Astrocyte of the cerebellum (primary cell): ENCODE data around the gene ZC3H6.
"Not testable (repeated sequence)": the region's sequence is repeated elsewhere in the genome, so short reads cannot be mapped to it uniquely, and the experiment has no call there.

Experiments
- DNase-seq: peaks from one replicate; pipeline ENCODE4 v3.0.0-alpha.2; 2011; ENCODE audit warnings: low read depth
- H3K4me3 ChIP-seq: 2 replicates; pipeline ENCODE4 v1.5.1; 2011; ENCODE audit warnings: mild to moderate bottlenecking, low read depth, low read length, moderate library complexity
- in situ Hi-C: cut with HindIII; loops from 2 replicates; pipeline ENCODE4 v1.10.0; 2017; ENCODE audit warnings: low sequenced_read_pairs
- TF ChIP-seq, protein P1 (sequence below): IDR thresholded peaks from 2 replicates; pipeline ENCODE4 v1.5.1; 2012; ENCODE audit warnings: low read length, low read depth, moderate library complexity, mild to moderate bottlenecking; ENCODE audit errors: missing control alignments

The ZC3H6 gene

DNA sequence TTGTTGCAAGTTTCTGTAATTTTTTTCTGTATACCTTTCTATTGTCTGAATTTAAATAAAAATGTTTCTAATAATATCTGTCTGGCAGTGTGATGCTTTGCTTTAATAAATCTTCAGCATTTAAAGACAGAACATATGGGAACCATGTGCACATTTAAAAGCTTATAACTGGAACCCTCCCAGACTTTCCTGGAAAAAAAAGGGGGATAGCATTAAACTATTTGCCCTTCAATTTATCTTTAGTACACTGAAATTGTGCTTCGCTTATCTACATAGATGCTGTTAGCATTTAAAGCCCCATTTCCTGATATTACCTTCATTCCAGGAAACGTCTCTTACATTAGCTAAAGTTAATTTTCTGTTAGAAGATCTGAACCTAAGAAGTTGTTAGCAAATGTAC lies 64.6 kb downstream of the ZC3H6 start:
- no peak for DNase-seq
- in situ Hi-C loops: no loop called here
- TF ChIP-seq, protein P1, sequence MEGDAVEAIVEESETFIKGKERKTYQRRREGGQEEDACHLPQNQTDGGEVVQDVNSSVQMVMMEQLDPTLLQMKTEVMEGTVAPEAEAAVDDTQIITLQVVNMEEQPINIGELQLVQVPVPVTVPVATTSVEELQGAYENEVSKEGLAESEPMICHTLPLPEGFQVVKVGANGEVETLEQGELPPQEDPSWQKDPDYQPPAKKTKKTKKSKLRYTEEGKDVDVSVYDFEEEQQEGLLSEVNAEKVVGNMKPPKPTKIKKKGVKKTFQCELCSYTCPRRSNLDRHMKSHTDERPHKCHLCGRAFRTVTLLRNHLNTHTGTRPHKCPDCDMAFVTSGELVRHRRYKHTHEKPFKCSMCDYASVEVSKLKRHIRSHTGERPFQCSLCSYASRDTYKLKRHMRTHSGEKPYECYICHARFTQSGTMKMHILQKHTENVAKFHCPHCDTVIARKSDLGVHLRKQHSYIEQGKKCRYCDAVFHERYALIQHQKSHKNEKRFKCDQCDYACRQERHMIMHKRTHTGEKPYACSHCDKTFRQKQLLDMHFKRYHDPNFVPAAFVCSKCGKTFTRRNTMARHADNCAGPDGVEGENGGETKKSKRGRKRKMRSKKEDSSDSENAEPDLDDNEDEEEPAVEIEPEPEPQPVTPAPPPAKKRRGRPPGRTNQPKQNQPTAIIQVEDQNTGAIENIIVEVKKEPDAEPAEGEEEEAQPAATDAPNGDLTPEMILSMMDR: no peak
- no peak overlapping the region for H3K4me3 ChIP-seq

DNA sequence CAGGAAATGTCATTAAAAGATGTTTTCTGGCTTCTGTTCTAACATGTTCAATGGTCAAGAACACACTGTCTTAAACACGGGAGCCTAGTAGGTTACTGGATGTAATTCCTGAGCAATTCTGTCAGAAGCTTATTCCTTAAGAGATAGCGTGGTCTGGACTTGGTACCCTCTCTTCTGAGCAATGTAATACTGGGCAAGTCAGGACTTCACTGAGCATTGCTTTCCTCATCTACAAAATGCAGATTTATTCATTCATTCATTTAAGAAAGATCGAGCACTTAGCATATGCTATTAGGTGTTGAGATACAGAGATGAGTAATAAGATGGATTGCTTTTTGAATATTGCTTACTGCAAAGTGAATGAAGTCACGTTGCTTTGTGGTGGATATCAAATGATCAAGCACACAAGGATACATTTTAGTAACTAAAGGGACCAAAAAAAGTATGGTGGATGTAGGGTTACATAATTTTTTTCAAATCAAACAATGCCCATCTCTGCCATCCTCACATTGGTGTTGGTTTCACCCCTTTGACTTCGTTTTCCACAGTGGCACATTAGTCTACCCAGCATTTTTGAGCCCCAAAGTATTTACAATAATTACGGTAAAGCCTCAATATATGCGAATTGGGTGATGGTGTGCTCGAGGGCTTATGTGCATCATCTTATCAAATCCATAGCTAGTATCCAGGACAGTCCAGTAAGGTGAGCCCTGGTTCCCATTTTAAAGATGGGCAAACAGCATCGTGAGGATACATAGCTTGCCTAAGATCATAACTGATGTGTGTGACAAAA lies 65.3 kb downstream of the ZC3H6 start:
- DNase-seq: no peak
- TF ChIP-seq, protein P1: no peak
- H3K4me3 ChIP-seq: no peak overlapping the region
- in situ Hi-C loops: no loop called here

DNA sequence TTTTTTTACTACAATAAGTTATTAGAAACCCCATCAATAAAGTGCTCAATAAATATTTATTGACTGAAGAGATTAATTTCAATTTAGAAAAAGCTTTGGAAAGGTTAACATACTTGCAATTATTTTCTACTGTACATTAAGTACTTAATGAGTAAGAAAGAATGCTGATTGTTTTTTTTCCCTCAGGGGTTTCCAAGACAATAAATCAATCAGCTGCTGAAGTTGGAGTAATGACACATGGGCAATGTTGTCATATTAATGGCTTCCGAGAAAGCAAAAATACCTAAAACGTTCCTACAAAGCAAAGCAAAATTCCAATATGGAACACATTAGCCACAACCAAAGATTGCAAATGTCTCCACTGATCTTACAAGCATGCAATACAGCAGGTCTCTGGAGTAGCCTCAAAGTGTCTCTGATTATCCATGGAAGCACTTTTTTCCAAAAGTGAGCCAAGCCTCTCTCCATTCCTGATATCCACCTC lies 66.7 kb downstream of the ZC3H6 start:
- in situ Hi-C loops: no loop called here
- H3K4me3 ChIP-seq: no peak overlapping the region
- TF ChIP-seq, protein P1: no peak
- no peak for DNase-seq

DNA sequence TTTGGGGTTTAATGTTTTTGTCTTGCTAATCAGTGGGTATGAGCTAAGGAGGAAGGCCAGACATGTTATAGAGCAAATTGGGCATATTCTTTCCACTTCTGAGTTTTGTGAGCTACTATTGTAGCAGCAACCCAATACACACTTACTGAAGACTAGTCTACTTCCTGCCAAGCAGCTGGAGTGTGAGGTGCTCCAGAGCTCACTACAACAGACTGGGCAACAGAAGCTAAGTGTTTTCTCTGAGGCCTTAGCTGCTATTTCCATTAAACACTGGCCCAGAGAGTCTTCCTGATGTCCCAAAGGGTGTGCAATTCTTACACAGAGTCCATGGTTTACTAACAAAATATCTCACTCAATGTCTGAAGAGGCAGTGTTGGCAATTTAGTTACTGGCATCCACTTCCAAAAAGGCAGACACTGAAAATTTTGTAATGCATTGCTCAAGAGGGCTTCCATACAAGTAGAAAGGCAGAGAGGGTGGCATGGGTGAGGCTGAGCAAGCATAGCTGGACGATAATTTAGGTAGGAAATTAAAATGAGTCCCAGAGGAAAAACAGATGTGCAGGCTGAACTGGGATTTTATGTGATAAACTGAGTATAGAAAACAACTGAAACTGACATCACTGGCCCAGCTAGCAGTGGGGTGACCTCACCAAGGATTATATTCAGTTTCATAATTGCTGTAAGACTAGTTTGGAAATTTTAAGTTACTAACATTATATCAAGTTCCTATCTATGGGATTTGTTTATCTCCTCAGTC lies 68.6 kb downstream of the ZC3H6 start:
- in situ Hi-C loops: no loop called here
- TF ChIP-seq, protein P1: no peak
- no peak for DNase-seq
- no peak overlapping the region for H3K4me3 ChIP-seq

DNA sequence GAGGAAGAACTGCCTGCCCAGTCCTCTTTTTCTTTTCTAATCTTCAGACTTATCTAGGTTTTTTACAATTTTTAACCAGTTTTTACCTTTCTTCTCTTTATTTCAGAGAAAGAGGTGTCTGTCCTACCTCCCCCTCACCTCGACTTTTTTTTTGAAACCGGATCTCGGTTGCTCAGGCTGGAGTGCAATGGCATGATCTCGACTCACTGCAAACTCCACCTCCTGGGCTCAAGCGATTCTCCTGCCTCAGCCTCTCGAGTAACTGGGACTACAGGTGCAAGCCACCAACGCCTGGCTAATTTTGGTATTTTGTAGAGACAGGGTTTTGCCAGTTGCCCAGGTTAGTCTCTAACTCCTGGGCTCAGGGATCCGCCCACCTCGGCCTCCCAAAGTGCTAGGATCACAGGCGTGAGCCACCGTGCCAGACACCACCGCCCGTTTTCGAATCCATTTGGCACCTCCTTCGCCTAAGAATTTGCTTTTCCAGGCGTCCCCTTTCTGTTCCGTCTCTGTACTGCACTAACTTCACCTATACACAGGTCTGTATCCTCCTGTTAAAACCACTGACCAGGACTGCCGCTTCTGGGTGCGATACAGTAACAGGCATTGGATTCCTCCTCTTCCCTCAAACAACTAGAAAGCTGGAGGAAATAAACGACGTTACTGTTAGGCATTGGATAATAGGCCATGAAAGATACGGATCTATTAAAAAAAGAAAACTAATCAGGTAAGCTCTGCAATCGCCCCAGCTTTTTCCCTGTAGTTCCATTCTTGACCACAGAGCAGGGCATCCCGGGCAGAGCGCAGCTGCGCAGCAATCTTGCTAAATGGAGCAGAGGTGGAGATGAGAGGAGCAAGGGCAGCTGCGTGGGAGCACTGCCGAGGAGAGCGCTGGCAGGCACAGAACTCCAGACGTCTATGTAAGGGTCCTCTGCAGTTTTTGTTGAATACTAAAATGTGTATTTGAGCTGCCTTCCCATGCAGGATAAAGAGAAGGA lies 69.9 kb downstream of the ZC3H6 start:
- H3K4me3 ChIP-seq: no peak overlapping the region
- TF ChIP-seq, protein P1: no peak
- no peak for DNase-seq
- in situ Hi-C loops: no loop called here

DNA sequence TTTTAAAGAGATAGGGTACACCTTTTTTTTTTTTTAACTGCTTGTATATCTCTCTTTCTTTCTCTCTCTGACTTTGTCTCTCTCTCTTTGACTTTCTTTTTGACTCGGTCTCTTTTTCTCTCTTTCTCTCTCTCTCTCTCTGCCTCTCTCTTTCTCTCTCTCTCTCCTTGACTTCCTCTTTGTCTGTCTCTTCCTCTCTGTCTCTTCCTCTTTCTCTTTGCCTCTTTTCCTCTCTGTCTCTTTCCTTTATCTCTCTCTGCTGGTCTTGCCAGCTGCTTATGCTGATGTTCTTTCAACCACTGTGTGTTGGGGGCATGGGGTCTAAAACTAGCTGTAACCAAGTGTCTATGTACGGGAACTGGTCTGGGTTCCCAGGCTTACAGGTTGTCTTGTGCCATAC lies 76.9 kb downstream of the ZC3H6 start:
- in situ Hi-C loops, H3K4me3 ChIP-seq, DNase-seq: not testable (repeated sequence)

DNA sequence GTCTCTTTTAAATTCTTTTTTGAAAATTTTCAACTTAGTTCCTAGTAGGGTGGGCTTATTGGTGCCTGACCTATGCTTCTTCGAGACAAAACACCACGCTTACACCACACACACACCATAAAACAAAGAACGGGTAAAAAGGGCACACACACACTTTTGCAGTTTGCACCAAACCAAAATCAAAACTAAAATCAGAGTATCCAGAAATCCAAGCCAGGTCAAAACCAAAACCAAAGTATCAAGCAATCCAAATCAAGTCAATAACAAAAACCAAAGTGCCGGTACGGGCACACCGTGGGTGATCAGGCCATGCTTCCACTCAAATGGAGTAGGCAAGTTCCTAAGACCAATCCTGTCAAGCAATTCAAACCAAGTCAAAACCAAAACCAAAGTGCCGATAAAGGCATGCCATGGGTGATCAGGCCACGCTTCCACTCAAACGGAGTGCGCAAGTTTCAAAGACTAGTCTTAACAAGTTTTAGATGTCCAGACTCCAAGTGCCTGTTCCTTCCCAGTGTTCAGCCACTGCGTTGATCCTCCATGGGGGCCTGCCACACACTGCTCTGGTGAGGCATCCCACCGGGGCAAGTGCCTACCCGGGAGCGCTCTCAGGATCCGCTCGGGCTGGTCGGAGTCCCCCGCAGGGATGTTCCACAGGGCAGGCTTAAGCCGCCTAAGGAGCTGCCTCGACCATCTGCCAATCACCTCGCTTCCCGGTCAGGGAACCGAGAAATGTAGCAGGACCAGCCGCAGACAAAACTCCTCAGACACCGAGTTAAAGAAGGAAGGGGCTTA lies 77.6 kb downstream of the ZC3H6 start:
- H3K4me3 ChIP-seq, in situ Hi-C loops, DNase-seq: not testable (repeated sequence)

DNA sequence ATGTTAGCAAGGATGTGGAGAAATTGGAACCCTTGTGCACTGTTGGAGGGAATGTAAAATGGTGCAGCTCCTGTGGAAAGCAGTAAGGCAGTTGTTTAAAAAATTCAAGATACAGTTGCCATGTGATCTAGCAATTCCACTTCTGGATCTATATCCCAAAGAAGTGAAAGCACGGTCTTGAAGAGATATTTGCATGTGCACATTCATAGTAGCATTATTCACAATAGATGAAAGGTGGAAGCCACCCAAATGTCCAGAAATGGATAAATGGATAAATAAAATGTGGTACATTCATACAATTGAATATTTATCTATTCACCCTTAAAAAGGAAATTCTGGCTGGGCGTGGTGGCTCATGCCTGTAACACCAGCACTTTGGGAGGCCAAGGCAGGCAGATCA lies 78.9 kb downstream of the ZC3H6 start:
- H3K4me3 ChIP-seq, in situ Hi-C loops, DNase-seq: not testable (repeated sequence)

DNA sequence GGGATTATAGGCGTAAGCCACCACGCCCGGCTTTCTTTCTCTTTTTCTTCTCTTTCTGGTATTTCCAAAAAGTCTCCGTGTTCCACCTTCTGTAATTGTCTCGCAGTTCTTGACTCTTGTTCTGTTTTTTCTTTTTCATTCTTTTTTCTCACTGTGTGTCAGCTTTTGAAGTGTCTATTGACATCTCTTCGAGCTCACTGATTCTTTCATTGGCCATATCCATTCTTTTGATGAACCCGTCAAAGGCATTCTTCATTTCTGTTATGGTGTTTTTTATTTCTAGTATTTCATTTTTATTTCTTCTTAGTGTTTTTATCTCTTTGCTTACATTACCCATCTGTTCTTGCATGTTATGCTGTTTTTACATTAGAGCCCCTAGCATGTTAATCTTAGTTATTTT lies 84.7 kb downstream of the ZC3H6 start:
- DNase-seq, in situ Hi-C loops, H3K4me3 ChIP-seq: not testable (repeated sequence)
